22Rv1 (cell line): ENCODE results near the gene PSD4.

Experiments
- H3K27ac ChIP-seq: fragments of 450-650 bp; 2 replicates; pipeline ENCODE4 v1.5.1; 2017
- CTCF ChIP-seq: fragments of 450-650 bp; IDR thresholded peaks from 2 replicates; pipeline ENCODE4 v1.5.1; 2017; ENCODE audit warnings: mild to moderate bottlenecking
- ZFX ChIP-seq: fragments of 450-650 bp; IDR thresholded peaks from 2 replicates; pipeline ENCODE4 v1.6.1; 2017; ENCODE audit warnings: antibody characterized with exemption, borderline replicate concordance

The PSD4 gene

DNA sequence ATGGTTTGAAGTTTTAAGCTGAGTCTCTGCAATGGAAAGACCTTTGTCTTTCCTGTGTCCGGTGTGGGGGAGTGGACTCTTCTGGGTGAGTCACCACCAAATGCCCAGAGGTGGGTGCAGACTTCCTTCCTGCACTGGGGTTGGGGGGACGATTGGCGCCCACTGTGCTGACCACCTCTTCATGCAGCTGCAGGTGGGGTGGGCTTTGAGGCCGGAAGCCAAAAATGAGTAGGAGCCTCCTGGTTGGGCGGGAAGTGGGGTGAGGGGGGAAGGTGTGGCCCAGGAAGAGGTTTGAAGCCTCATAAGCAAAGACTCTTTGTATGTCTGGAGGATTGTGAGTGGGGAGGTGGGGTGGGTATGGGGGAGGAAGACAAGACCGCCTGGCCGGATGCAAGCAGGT lies 77.3 kb downstream of the PSD4 start:
- TF ChIP-seq ZFX = no peak
- TF ChIP-seq CTCF = no peak
- no peak overlapping the region for H3K27ac ChIP-seq

- no peak for TF ChIP-seq ZFX
- no peak for TF ChIP-seq CTCF
- H3K27ac ChIP-seq = no peak overlapping the region
Observed at GRCh38 chr2:113252047-113252590, 78.3 kb downstream of the PSD4 start.

GRCh38 chr2:113253453-113253852 lies 79.7 kb downstream of the PSD4 start:
- no peak overlapping the region for H3K27ac ChIP-seq
- TF ChIP-seq CTCF (no peak), ZFX (no peak)

DNA sequence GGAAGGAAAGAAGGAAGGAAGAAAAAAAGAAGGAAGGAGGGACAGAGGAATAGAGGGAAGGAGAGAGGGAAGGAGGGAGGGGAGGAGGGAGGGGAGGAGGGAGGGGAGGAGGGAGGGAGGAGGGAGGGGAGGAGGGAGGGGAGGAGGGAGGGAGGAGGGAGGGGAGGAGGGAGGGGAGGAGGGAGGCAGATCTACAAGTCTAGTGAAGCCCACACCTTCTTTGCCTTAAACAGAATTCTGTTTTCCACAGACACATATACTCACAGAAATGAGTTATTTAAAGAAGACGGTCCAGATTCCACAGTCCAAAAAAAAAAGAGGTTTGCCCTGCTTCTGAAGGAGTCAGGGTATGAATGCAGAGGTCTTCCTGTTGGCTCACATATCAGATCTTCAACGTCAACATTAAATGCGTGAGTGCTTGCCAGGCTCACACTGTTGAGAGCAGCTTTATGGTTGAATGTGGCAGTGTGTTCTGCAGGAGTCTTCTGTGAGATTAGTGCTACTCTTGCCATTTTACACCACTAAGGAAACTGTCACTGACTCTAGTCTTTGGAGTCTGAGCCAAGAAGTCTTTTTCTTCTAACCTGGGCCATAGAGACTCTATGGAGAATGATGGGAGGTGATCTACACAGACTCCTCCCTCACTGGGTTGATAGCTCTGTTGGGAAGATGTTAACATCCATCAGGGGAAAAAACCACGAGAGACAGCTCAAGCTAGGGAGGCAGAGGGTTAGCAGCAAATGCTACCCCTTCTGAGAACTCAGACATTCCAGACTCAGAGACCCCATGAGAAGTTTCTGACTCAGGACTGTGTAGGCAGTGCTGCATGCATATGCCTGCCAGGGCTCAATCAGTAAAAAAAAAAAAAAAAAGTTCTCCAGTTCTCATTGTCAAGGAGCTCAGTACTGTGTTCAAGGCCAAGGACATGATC lies 81.6 kb downstream of the PSD4 start:
- TF ChIP-seq ZFX = no peak
- TF ChIP-seq CTCF = no peak
- no peak overlapping the region for H3K27ac ChIP-seq

- TF ChIP-seq CTCF = no peak
- TF ChIP-seq ZFX = no peak
- no peak overlapping the region for H3K27ac ChIP-seq
Observed at GRCh38 chr2:113257516-113258264, 83.9 kb downstream of the PSD4 start.

DNA sequence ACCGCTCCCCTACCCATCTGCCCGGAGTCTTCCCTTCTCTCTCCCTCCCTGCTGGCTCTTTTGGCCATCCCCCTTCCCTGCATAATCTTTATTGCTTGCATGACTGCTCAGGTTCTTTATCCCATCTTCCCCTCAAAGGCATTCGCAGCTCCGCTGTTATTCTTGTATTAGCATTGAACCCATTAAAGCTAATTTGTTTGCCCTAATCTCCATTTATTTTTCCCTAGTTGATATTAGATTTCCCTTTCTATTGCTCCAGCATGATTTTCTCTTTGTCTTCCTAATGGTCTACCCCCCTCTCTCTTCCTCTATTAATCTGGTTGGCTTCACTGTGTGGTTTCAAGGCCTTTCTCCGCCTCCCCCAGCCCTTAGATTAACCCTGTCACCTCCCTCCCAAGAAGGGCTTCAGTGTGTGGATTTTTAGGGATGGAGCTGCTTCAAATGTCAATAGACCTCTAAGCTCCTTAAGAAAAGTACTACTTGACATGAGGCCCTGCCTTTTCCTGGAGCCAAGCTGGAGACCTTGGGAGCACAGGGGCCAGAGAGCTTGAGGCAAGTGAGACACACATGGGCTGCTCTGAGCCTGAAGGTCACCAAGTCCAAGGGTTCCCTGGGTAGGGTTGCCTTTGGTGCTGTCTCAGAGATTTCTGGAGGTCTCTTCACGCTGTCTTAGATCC lies 84.8 kb downstream of the PSD4 start:
- TF ChIP-seq CTCF (no peak), ZFX (no peak)
- H3K27ac ChIP-seq = no peak overlapping the region
